Raji (cell line): ENCODE results near the gene OR52J3.

Experiments
- POLR2A ChIP-seq: IDR thresholded peaks from 2 replicates; pipeline ENCODE4 v1.6.1; 2011; ENCODE audit warnings: low read depth, low read length, control low read depth; ENCODE audit not compliant: insufficient read depth

The OR52J3 gene

GRCh38 chr11:5071799-5072198 is 25.5 kb downstream of the OR52J3 start:
- TF ChIP-seq POLR2A: no peak

GRCh38 chr11:5081405-5081804 is 35.1 kb downstream of the OR52J3 start:
- no peak for TF ChIP-seq POLR2A

- TF ChIP-seq POLR2A: no peak
These were observed 37.3 kb downstream of the OR52J3 start for GRCh38 chr11:5083602-5084001.

- no peak for TF ChIP-seq POLR2A
These were observed 42.2 kb downstream of the OR52J3 start for GRCh38 chr11:5088556-5088955.

GRCh38 chr11:5090668-5091067 is 44.3 kb downstream of the OR52J3 start:
- no peak for TF ChIP-seq POLR2A

GRCh38 chr11:5092821-5093585 is 46.7 kb downstream of the OR52J3 start:
- no peak for TF ChIP-seq POLR2A

GRCh38 chr11:5096011-5096410 is 49.7 kb downstream of the OR52J3 start:
- no peak for TF ChIP-seq POLR2A
